CD1c-positive myeloid dendritic cell (primary cell): ENCODE results near the gene IFT22.
"Not testable (repeated sequence)": the region's sequence is repeated elsewhere in the genome, so short reads cannot be mapped to it uniquely, and the experiment has no call there.

Source experiments
- DNase-seq: peaks from one replicate; pipeline ENCODE4 v3.0.0-alpha.2; 2016; ENCODE audit errors: extremely low spot score

Gene IFT22

GRCh38 chr7:101308245-101309085, 13.1 kb downstream of the IFT22 start:
- no peak for DNase-seq

GRCh38 chr7:101306307-101306706, 15.3 kb downstream of the IFT22 start:
- no peak for DNase-seq

GRCh38 chr7:101303102-101303701, 18.4 kb downstream of the IFT22 start:
- no peak for DNase-seq

GRCh38 chr7:101302641-101303101, 18.9 kb downstream of the IFT22 start:
- no peak for DNase-seq

- no peak for DNase-seq
Observed at GRCh38 chr7:101300465-101301376, 20.9 kb downstream of the IFT22 start.

- no peak for DNase-seq
Observed at GRCh38 chr7:101299511-101300464, 21.8 kb downstream of the IFT22 start.

- DNase-seq, result no peak
Observed at GRCh38 chr7:101294832-101295121, 26.8 kb downstream of the IFT22 start.

GRCh38 chr7:101294039-101294831, 27.4 kb downstream of the IFT22 start:
- DNase-seq, result no peak

GRCh38 chr7:101293069-101294021, 28.3 kb downstream of the IFT22 start:
- not testable (repeated sequence) for DNase-seq

- DNase-seq, result not testable (repeated sequence)
Observed at GRCh38 chr7:101292566-101292965, 29.0 kb downstream of the IFT22 start.

- peak; percentile 53 for DNase-seq
Observed at GRCh38 chr7:101290186-101291037, 31.2 kb downstream of the IFT22 start.

- not testable (repeated sequence) for DNase-seq
Observed at GRCh38 chr7:101289687-101290086, 31.9 kb downstream of the IFT22 start.

GRCh38 chr7:101288439-101288838, 33.2 kb downstream of the IFT22 start:
- DNase-seq, result no peak

GRCh38 chr7:101287032-101287431, 34.6 kb downstream of the IFT22 start:
- peak; percentile 64 for DNase-seq

GRCh38 chr7:101285880-101286279, 35.7 kb downstream of the IFT22 start:
- not testable (repeated sequence) for DNase-seq

GRCh38 chr7:101285171-101285570, 36.4 kb downstream of the IFT22 start:
- no peak for DNase-seq

GRCh38 chr7:101280912-101281311, 40.7 kb downstream of the IFT22 start:
- not testable (repeated sequence) for DNase-seq
